Keratinocyte (primary cell): ENCODE data around the gene ACBD6. TPM values are rescaled to one million over a fixed set of nuclear protein-coding genes. Genes with fewer than 3 reads are reported as not detected.

Source experiments
- DNase-seq: peaks from one replicate; pipeline ENCODE4 v3.0.0-alpha.2; 2011; ENCODE audit warnings: low read depth, missing footprints, low spot score
- FAIRE-seq: peaks from 2 replicates; lab custom pipeline; 2011; peaks lifted over from hg19 to GRCh38; lab: Jason Lieb, UNC
- H2AFZ ChIP-seq: 2 replicates; pipeline ENCODE4 v1.6.0; 2012; ENCODE audit warnings: low read length, control low read depth, inconsistent platforms; ENCODE audit not compliant: control insufficient read depth
- H3K27ac ChIP-seq: 2 replicates; pipeline ENCODE4 v1.5.1; 2011; ENCODE audit warnings: low read length; ENCODE audit not compliant: control insufficient read depth, insufficient read depth
- H3K27me3 ChIP-seq: 3 replicates; pipeline ENCODE4 v1.6.0; 2011; ENCODE audit warnings: low read length; ENCODE audit not compliant: control insufficient read depth, insufficient read depth; ENCODE audit errors: extremely low read depth
- H3K36me3 ChIP-seq, 2 experiments: 2 replicates in 1 of 2; 3 replicates in 1 of 2; pipeline ENCODE4 v1.5.1; 2011; ENCODE audit warnings: low read length in 2 of 2, mild to moderate bottlenecking in 1 of 2; ENCODE audit not compliant: control insufficient read depth in 2 of 2, insufficient read depth in 2 of 2; ENCODE audit errors: extremely low read depth in 1 of 2
- H3K4me1 ChIP-seq: 3 replicates; pipeline ENCODE4 v1.5.1; 2011; ENCODE audit warnings: low read length; ENCODE audit not compliant: control insufficient read depth, insufficient read depth; ENCODE audit errors: extremely low read depth
- H3K4me2 ChIP-seq: 3 replicates; pipeline ENCODE4 v1.6.0; 2011; ENCODE audit warnings: low read depth, low read length; ENCODE audit not compliant: control insufficient read depth, insufficient read depth; ENCODE audit errors: extremely low read depth
- H3K4me3 ChIP-seq, 3 experiments: fragments of 200-600 bp in 1 of 3; sonication (generic) in 1 of 3; 2 replicates in 2 of 3; 3 replicates in 1 of 3; pipeline ENCODE4 v1.5.1; 2011 to 2016; ENCODE audit warnings: low read length in 3 of 3, mild to moderate bottlenecking in 3 of 3, control low read depth in 2 of 3, inconsistent platforms in 1 of 3, low read depth in 1 of 3, mixed read lengths in 1 of 3, mixed run types in 1 of 3, moderate library complexity in 1 of 3; ENCODE audit not compliant: control insufficient read depth in 2 of 3, insufficient read depth in 2 of 3; ENCODE audit errors: extremely low read depth in 1 of 3
- H3K79me2 ChIP-seq: 2 replicates; pipeline ENCODE4 v1.6.0; 2012; ENCODE audit warnings: low read length; ENCODE audit not compliant: control insufficient read depth, insufficient read depth
- H3K9ac ChIP-seq: 3 replicates; pipeline ENCODE4 v1.6.0; 2011; ENCODE audit warnings: low read length; ENCODE audit not compliant: control insufficient read depth, insufficient read depth; ENCODE audit errors: extremely low read depth
- H3K9me1 ChIP-seq: 3 replicates; pipeline ENCODE4 v1.6.0; 2011; ENCODE audit warnings: low read length; ENCODE audit not compliant: control insufficient read depth, insufficient read depth; ENCODE audit errors: extremely low read depth
- H3K9me3 ChIP-seq: 2 replicates; pipeline ENCODE4 v1.5.1; 2012; ENCODE audit warnings: low read depth, low read length; ENCODE audit not compliant: control insufficient read depth
- H4K20me1 ChIP-seq: 3 replicates; pipeline ENCODE4 v1.6.0; 2011; ENCODE audit warnings: low read length; ENCODE audit not compliant: control insufficient read depth, insufficient read depth; ENCODE audit errors: extremely low read depth
- EZH2 ChIP-seq: IDR thresholded peaks from one replicate; pipeline ENCODE4 v1.6.1; 2012; ENCODE audit warnings: inconsistent platforms, mild to moderate bottlenecking, low read length, moderate library complexity
- dilution Hi-C: fragments of 300-500 bp; cut with MboI; formaldehyde crosslinking; loops from one replicate; pipeline ENCODE4 v1.7.0; 2020; ENCODE audit warnings: low sequenced_read_pairs; ENCODE audit not compliant: extremely low pct_ligation_motif_present
- polyA plus RNA-seq, 5 experiments: library from polyadenylated mRNA; depleted of rRNA in 3 of 5; stranded (reverse) in 3 of 5; stranded (forward) in 1 of 5; unstranded in 1 of 5; fragments of >200 nt; gene quantifications; 1 replicate in 1 of 5; 2 replicates in 3 of 5; 3 replicates in 1 of 5; pipeline versions ENCODE4 v1.2.1 to v1.2.3, GENCODE V29; 2011 to 2012; ENCODE audit warnings: missing spikeins in 2 of 5, low read depth in 1 of 5, low replicate concordance in 1 of 5
- TF ChIP-seq, protein P1 (sequence below), 3 experiments: IDR thresholded peaks in 1 of 3; conservative IDR thresholded peaks in 1 of 3; optimal IDR thresholded peaks in 1 of 3; 2 replicates in 2 of 3; 3 replicates in 1 of 3; pipeline versions ENCODE3 to v1.5.1; 2011; ENCODE audit warnings: low read length in 3 of 3, mild to moderate bottlenecking in 3 of 3, moderate library complexity in 2 of 3, control low read depth in 1 of 3, inconsistent platforms in 1 of 3; ENCODE audit not compliant: insufficient read depth in 2 of 3; ENCODE audit errors: extremely low read depth in 1 of 3

ACBD6 gene
- polyA plus RNA-seq, 1 donor (not counting 4 experiments of a cell fraction or from before 2014, with no cell fraction given), result 47.5 TPM

DNA sequence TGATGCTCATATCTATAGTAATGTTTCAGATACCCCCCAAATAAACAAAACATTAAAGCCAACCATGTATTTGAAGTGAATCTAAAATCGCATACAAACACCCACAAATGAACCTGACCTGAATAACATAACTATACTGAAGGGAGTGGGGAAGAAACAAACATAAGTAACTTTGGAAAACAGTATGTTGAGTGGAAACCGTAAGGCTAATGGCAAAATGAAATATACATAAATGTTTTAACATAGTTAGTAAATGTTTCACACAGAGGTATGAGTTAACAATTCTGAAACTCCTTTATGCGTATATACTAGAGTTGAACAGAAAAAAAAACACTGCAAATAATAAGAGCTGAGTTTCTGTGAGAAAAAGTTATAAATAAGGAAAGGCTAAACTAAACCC, 125.6 kb downstream of the ACBD6 start:
- Histone ChIP-seq H3K4me3 (no peak overlapping the region), H3K9me1 (no peaks in the 10 kb centered on the region), H3K4me2 (no peak overlapping the region), H3K4me1 (no peaks in the 10 kb centered on the region), H3K9me3 (peaks cover 3% of the 10 kb centered on the region), H4K20me1 (no peaks in the 10 kb centered on the region), H2AFZ (no peak overlapping the region), H3K36me3 (no peaks in the 10 kb centered on the region), H3K27me3 (no peaks in the 10 kb centered on the region), H3K9ac (no peak overlapping the region), H3K27ac (no peak overlapping the region), H3K79me2 (peaks cover 52% of the 10 kb centered on the region)
- FAIRE-seq (no peak), DNase-seq (no peak)
- TF ChIP-seq EZH2, result no peak
- dilution Hi-C loops, result no loop called here

DNA sequence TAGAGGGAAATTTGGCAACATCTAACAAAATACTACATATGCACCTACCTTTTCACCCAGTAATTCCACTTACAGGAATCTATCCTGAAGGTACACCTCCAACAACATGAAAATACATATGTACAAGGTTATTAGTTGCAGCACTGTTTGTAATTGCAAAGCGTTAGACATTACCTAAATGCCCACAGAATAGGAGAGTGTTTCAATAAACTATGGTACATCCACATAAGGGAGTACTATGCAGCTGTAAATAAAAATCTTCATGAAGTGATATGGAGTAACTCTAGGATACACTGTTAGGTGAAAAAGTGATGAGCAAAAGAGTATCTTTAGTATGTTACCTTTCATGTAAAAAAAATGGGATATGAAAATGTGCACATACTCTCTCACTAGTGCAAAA, 126.1 kb downstream of the ACBD6 start:
- FAIRE-seq, result no peak
- peaks cover 50% of the 10 kb centered on the region for H3K79me2 ChIP-seq

More for the DNA sequence above, 126.1 kb downstream of the ACBD6 start:
- H3K4me3 ChIP-seq, result no peak overlapping the region
- H3K27ac ChIP-seq, result no peak overlapping the region
- H4K20me1 ChIP-seq, result no peaks in the 10 kb centered on the region
- DNase-seq, result no peak
- H3K36me3 ChIP-seq, result no peaks in the 10 kb centered on the region
- H3K4me1 ChIP-seq, result no peaks in the 10 kb centered on the region
- no peak overlapping the region for H3K4me2 ChIP-seq
- no peaks in the 10 kb centered on the region for H3K9me1 ChIP-seq
- peaks cover 3% of the 10 kb centered on the region for H3K9me3 ChIP-seq
- no peak overlapping the region for H2AFZ ChIP-seq
- H3K9ac ChIP-seq, result no peak overlapping the region
- dilution Hi-C loops, result no loop called here
- no peaks in the 10 kb centered on the region for H3K27me3 ChIP-seq
- TF ChIP-seq, protein P1, sequence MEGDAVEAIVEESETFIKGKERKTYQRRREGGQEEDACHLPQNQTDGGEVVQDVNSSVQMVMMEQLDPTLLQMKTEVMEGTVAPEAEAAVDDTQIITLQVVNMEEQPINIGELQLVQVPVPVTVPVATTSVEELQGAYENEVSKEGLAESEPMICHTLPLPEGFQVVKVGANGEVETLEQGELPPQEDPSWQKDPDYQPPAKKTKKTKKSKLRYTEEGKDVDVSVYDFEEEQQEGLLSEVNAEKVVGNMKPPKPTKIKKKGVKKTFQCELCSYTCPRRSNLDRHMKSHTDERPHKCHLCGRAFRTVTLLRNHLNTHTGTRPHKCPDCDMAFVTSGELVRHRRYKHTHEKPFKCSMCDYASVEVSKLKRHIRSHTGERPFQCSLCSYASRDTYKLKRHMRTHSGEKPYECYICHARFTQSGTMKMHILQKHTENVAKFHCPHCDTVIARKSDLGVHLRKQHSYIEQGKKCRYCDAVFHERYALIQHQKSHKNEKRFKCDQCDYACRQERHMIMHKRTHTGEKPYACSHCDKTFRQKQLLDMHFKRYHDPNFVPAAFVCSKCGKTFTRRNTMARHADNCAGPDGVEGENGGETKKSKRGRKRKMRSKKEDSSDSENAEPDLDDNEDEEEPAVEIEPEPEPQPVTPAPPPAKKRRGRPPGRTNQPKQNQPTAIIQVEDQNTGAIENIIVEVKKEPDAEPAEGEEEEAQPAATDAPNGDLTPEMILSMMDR (optimal IDR thresholded peaks at IDR 0.05 in 1 of 3, IDR thresholded peaks at IDR 0.05 in 1 of 3, conservative IDR thresholded peaks at IDR 0.05 in 1 of 3; ENCODE audit: extremely low read depth in 1 of 3, insufficient read depth in 2 of 3, low read length in 3 of 3), result no peak
- TF ChIP-seq EZH2, result no peak
